Lung microvascular endothelial cell (primary cell): ENCODE data around the gene CIB4. TPM values are rescaled to one million over a fixed set of nuclear protein-coding genes. Genes with fewer than 3 reads are reported as not detected.
"Not testable (repeated sequence)": the region's sequence is repeated elsewhere in the genome, so short reads cannot be mapped to it uniquely, and the experiment has no call there.

ENCODE experiments used
- DNase-seq, 2 donors: peaks; one replicate each; pipeline versions ENCODE4 v3.0.0 to v3.0.0-alpha.2; 2010; ENCODE audit warnings: low read depth in 2 of 2
- total RNA-seq: library from RNA; depleted of rRNA; stranded (reverse); fragments of >200 nt; gene quantifications from 2 replicates; pipeline ENCODE4 v1.2.1, GENCODE V29; 2014

CIB4 gene
- total RNA-seq, 1 donor from 2014 or later = not detected

GRCh38 chr2:26570083-26570430 is 71.1 kb downstream of the CIB4 start:
- no peak for DNase-seq

GRCh38 chr2:26569216-26570082 is 71.7 kb downstream of the CIB4 start:
- DNase-seq = no peak

- no peak for DNase-seq
These were observed 72.9 kb downstream of the CIB4 start for GRCh38 chr2:26568076-26568890.

- no peak for DNase-seq
These were observed 73.6 kb downstream of the CIB4 start for GRCh38 chr2:26567534-26567933.

- DNase-seq = not testable (repeated sequence)
These were observed 74.4 kb downstream of the CIB4 start for GRCh38 chr2:26566731-26567130.

GRCh38 chr2:26566081-26566375 is 75.1 kb downstream of the CIB4 start:
- no peak for DNase-seq

GRCh38 chr2:26564121-26564644 is 77.0 kb downstream of the CIB4 start:
- no peak for DNase-seq

- no peak for DNase-seq
These were observed 77.5 kb downstream of the CIB4 start for GRCh38 chr2:26563686-26564085.

- no peak for DNase-seq
These were observed 78.1 kb downstream of the CIB4 start for GRCh38 chr2:26562811-26563645.

- peak; percentile 23 to 73 for DNase-seq
These were observed 79.0 kb downstream of the CIB4 start for GRCh38 chr2:26561918-26562810.

- DNase-seq = no peak
These were observed 79.8 kb downstream of the CIB4 start for GRCh38 chr2:26561376-26561775.

GRCh38 chr2:26560892-26561291 is 80.3 kb downstream of the CIB4 start:
- no peak for DNase-seq

GRCh38 chr2:26559556-26559955 is 81.6 kb downstream of the CIB4 start:
- DNase-seq = no peak

- no peak for DNase-seq
These were observed 82.1 kb downstream of the CIB4 start for GRCh38 chr2:26559044-26559405.

- no peak for DNase-seq
These were observed 82.7 kb downstream of the CIB4 start for GRCh38 chr2:26558271-26559043.

GRCh38 chr2:26557244-26557925 is 83.8 kb downstream of the CIB4 start:
- no peak for DNase-seq

GRCh38 chr2:26556309-26557243 is 84.6 kb downstream of the CIB4 start:
- DNase-seq = no peak
